OCI-M2 (cell line): ENCODE data around the gene ADGRF4.

Source experiments
- DNase-seq: peaks from one replicate; lab custom pipeline; 2025; ENCODE audit not compliant: unreplicated experiment; lab: John Stamatoyannopoulos, UW

The ADGRF4 gene

GRCh38 chr6:47698342-47698787, at the start of gene ADGRF4:
TSS of gene ADGRF4 (plus strand) at chr6:47698580. CDS start at chr6:47707246, 8,666 bp downstream.
- no peak for DNase-seq

- no peak for DNase-seq
Observed at GRCh38 chr6:47650553-47651432, 47.6 kb upstream of the ADGRF4 start.

- DNase-seq: no peak
Observed at GRCh38 chr6:47651505-47651944, 46.9 kb upstream of the ADGRF4 start.

GRCh38 chr6:47653706-47654105, 44.7 kb upstream of the ADGRF4 start:
- no peak for DNase-seq

- no peak for DNase-seq
Observed at GRCh38 chr6:47654255-47654654, 44.1 kb upstream of the ADGRF4 start.

DNA sequence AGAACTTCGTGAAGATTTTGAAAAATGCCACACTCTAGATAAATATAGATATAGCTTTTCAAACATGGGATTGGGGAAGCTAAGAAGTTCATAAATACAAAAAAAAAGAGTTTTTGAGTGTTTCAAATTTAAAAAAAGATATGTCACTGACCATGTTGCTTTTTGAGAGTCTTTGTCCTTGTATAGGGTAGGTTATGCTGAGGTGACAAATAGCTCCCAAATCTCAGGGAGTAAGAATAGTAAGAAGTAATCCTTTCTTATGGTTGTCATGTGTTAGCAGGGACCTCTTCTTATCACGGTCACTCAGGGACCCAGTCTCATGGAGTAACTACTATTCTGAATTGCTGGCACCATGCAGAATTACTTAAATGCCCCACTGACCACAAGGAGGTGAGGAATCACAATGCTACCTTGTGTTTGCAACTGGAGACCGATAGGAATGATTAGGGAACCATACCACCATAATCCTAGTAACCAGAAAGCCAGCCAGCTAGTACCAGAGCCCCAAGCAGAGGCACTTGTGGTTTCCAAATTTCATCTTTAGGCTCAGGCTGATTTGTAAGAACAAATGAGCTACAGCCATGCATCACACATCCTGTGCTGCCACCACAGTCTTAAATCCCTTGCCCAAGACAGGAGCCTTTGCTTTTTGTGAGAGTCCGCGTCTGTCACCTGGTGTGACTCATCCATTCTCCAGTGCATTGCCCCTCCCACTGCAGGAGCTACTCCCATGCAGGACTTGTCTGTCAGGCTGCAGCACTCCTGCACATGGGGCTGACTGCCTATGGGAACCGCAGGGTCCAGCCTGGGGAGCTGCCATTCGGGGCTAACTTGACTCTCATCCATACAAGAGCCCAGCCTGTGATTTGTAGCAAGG, 42.4 kb upstream of the ADGRF4 start:
- no peak for DNase-seq

DNA sequence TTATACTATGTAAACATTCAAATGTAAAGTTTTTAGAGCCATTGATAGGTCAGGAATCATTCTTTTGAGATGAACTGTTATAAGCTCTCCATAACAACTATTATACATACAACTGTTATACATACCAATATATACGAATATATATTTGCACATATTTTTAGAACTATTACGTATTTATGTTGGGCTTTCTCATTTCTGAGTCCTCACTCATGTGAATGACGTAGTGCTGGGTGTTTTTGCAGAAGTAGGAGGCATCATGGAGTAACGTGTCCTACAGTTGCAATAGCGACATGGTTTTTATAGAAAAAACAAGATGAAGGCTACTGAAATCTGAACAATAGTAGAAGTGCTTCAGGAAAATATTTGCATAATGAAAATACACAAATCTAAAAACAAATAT, 36.4 kb upstream of the ADGRF4 start:
- no peak for DNase-seq

- no peak for DNase-seq
Observed at GRCh38 chr6:47663462-47664216, 34.7 kb upstream of the ADGRF4 start.

DNA sequence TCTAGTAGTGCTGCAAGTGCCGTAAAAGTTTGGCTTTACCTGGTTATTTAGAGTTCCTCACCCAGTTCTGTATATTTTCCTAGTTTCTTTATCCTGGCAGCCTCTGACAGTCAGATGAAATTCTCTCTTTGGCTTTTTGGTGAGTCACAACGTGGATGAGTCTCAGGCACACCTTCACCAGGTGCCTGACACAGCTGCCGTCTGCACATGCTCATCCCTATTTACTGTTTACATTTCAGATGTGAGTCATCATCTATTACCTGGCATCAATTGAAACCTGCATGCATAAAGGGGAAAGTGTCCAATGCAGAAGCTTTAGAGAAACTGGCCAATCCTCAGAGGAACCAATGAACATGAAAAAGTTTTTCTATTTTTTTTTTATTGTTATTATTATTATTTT, 33.3 kb upstream of the ADGRF4 start:
- no peak for DNase-seq

GRCh38 chr6:47669684-47670513, 28.5 kb upstream of the ADGRF4 start:
- no peak for DNase-seq

- no peak for DNase-seq
Observed at GRCh38 chr6:47670851-47671250, 27.5 kb upstream of the ADGRF4 start.

DNA sequence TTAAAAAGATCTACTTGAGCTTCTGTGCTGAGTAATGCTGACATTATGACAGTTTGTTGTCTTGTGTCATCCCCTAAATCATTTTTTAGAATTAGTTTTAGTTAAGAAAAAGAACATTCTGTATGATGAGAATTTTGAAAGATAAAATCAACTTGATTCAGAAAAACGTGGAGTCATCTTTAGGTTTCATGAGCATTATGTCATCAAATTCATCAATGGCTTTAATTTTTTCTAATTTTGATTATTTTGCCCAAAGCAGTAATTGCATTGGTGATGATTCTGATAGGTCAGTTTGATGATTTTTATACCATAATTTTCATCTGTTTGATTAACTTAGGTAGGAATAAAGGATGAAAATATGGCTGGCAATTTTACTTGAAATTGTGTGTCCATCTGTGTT, 26.6 kb upstream of the ADGRF4 start:
- DNase-seq: no peak

- DNase-seq: no peak
Observed at GRCh38 chr6:47672816-47673215, 25.6 kb upstream of the ADGRF4 start.

DNA sequence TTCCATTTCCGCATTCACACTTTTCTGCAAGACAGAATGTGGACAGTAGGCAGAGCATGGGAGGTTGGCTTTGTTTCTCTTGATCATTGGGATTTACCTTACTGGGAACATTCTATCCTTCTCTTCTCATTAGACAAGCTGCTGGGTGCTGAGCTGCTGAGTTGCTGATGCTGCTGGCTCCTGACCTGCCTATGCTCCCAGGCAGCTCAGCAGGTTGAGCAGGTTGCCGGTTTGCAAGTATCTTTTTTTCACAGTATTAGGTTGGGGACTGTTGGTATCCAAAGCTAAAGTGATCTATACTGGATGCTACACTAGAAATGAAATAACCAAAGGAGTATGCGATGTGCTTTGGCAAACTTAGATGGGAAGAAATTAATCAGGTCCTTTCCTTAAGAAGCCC, 23.7 kb upstream of the ADGRF4 start:
- DNase-seq: no peak

- no peak for DNase-seq
Observed at GRCh38 chr6:47677381-47678100, 20.8 kb upstream of the ADGRF4 start.

- no peak for DNase-seq
Observed at GRCh38 chr6:47678739-47679138, 19.6 kb upstream of the ADGRF4 start.

GRCh38 chr6:47679322-47679906, 19.0 kb upstream of the ADGRF4 start:
- DNase-seq: no peak

- DNase-seq: no peak
Observed at GRCh38 chr6:47680051-47680450, 18.3 kb upstream of the ADGRF4 start.

DNA sequence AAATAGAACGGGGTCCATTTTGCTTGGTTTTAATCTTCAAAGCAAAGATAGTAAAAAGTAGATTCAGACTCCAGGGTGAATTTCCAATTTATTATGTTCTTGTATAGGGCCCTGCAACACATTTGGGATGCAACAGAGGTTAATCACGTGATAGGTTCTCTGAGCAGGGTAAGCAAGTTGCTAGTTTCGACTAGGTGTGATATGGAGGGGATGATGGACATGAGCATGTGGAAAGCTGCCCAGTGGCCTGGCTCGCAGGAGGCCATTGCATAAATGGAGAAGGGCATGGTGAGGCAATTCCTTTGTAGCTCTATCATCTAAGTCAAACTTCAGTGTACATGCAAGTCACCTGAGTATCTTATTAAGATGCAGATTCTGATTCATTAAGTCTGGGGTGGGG, 17.7 kb upstream of the ADGRF4 start:
- DNase-seq: no peak
